ACHN (cell line): ENCODE measurements around the gene TOP1.

Experiments used
- DNase-seq: peaks from one replicate; pipeline ENCODE4 v3.0.0-alpha.2; 2015
- in situ Hi-C: cut with HindIII; loops from 2 replicates; pipeline ENCODE4 v1.10.0; 2017; ENCODE audit warnings: low sequenced_read_pairs, low pct_ligation_motif_present, low pct_unique_long_range_greater_than_20kb

The TOP1 gene

GRCh38 chr20:41079066-41079465, 50.4 kb downstream of the TOP1 start:
- no peak for DNase-seq
- in situ Hi-C loops, result no loop called here

- in situ Hi-C loops, result no loop called here
- DNase-seq, result no peak
These were observed 52.2 kb downstream of the TOP1 start for GRCh38 chr20:41080866-41081265.

- in situ Hi-C loops, result no loop called here
- DNase-seq, result no peak
These were observed 52.7 kb downstream of the TOP1 start for GRCh38 chr20:41081276-41081814.

- in situ Hi-C loops, result no loop called here
These were observed 53.7 kb downstream of the TOP1 start for GRCh38 chr20:41082306-41082705.

GRCh38 chr20:41085606-41086005, 57.0 kb downstream of the TOP1 start:
- DNase-seq, result no peak
- in situ Hi-C loops, result no loop called here

More at GRCh38 chr20:41082306-41082705, 53.7 kb downstream of the TOP1 start:
- no peak for DNase-seq

- in situ Hi-C loops, result no loop called here
- no peak for DNase-seq
These were observed 58.0 kb downstream of the TOP1 start for GRCh38 chr20:41086402-41087324.

- in situ Hi-C loops, result no loop called here
- DNase-seq, result no peak
These were observed 58.7 kb downstream of the TOP1 start for GRCh38 chr20:41087325-41087685.

GRCh38 chr20:41087777-41088176, 59.2 kb downstream of the TOP1 start:
- no peak for DNase-seq
- in situ Hi-C loops, result no loop called here

- DNase-seq, result no peak
- in situ Hi-C loops, result no loop called here
These were observed 60.9 kb downstream of the TOP1 start for GRCh38 chr20:41089555-41089954.

- in situ Hi-C loops, result no loop called here
- no peak for DNase-seq
These were observed 63.3 kb downstream of the TOP1 start for GRCh38 chr20:41091927-41092326.

- DNase-seq, result no peak
These were observed 65.9 kb downstream of the TOP1 start for GRCh38 chr20:41094353-41095055.

GRCh38 chr20:41095110-41095969, 66.7 kb downstream of the TOP1 start:
- peak; percentile 46 for DNase-seq
- in situ Hi-C loops, result no loop called here

More at GRCh38 chr20:41094353-41095055, 65.9 kb downstream of the TOP1 start:
- in situ Hi-C loops, result no loop called here

GRCh38 chr20:41098703-41099250, 70.2 kb downstream of the TOP1 start:
- no peak for DNase-seq

GRCh38 chr20:41100001-41100480, 71.4 kb downstream of the TOP1 start:
- in situ Hi-C loops, result no loop called here
- DNase-seq, result peak; percentile 27

More at GRCh38 chr20:41098703-41099250, 70.2 kb downstream of the TOP1 start:
- in situ Hi-C loops, result no loop called here

- in situ Hi-C loops, result no loop called here
These were observed 73.0 kb downstream of the TOP1 start for GRCh38 chr20:41101660-41102059.

GRCh38 chr20:41108531-41108930, 79.9 kb downstream of the TOP1 start:
- DNase-seq, result no peak
- in situ Hi-C loops, result no loop called here

More at GRCh38 chr20:41101660-41102059, 73.0 kb downstream of the TOP1 start:
- DNase-seq, result no peak

GRCh38 chr20:41110012-41110411, 81.4 kb downstream of the TOP1 start:
- in situ Hi-C loops, result no loop called here
- no peak for DNase-seq

GRCh38 chr20:41110930-41111577, 82.4 kb downstream of the TOP1 start:
- no peak for DNase-seq

More at GRCh38 chr20:41110930-41111577, 82.4 kb downstream of the TOP1 start:
- in situ Hi-C loops, result no loop called here
